Measurements from ENCODE around the gene CDKN1A.

The CDKN1A gene

DNA sequence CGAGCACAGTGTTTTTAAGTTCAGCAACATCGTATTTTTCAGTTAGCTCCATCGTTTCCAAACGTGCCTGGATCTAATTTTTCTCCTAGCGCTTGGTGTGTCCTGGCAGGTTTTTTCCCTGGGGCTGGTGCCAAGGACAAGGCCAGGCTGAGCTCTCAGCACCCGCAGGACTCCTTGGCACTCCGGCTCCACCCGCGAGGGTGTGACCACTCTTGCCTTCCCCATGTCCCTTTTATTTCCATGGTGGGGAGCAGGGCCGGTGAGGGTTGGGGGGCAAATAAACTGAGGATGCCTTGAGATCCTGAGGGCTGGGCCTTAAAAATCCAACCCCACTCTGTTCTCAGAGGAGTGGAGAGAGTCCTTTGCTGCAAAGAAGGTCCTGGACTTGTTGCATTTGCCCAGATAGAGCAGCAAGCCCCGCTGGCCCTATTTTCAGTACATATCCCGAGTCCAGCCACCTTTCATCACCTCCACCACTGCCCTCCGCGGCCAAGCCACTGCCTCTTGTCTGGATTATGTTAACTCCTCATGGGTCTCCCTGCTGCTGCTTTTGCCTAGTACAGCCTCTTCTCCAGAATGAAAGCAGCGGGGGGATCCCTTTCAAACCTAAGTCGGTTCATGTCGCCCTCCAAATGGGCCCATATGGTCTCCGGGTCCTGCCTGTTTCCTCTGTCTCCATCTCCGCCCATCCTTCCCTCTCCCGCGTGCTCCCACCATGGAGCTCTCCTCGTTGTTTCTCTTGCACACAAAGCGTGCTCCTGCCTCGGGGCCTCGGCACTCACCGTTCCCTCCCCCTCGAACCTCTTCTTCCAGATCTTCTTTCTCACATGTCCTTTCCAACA is 14.6 kb downstream of the CDKN1A start:
- in situ Hi-C loops (cut with HindIII; ENCODE audit: low sequenced_read_pairs): no loop called here

DNA sequence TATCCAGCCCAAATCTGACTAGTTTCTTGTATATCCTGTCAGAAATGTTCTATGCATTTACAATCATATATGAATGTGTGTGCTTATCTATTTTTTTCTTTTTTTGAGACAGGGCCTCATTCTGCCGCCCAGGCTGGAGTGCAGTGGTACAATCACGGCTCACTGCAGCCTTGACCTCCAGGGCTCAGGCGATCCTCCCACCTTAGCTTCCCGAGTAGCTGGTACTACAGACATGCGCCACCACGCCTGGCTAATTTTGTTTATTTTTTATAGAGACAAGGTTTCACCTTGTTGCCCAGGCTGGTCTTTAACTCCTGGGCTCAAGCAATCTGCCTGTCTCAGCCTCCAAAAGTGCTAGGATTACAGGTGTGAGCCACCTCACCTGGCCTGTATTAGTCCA is 16.1 kb downstream of the CDKN1A start:
- in situ Hi-C loops (cut with HindIII; ENCODE audit: low sequenced_read_pairs): no loop called here

DNA sequence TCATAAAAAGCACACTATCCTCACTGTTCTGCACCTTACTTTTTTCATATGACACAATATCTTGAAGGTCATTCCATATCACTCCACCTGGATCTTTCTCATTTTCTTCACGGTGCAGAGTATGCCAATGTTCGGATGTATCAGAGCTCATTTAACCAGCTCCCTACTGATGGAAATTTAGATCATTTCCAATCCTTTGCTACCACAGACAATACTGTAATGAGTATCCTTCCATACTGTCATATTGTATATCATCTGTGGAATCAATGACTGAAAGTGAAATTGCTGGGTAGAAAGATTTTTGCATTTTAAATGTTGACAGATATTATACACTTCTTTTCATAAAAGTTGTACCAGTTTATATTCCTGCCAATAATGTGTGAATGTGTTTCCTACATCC is 16.9 kb downstream of the CDKN1A start:
- in situ Hi-C loops (cut with HindIII; ENCODE audit: low sequenced_read_pairs): no loop called here

DNA sequence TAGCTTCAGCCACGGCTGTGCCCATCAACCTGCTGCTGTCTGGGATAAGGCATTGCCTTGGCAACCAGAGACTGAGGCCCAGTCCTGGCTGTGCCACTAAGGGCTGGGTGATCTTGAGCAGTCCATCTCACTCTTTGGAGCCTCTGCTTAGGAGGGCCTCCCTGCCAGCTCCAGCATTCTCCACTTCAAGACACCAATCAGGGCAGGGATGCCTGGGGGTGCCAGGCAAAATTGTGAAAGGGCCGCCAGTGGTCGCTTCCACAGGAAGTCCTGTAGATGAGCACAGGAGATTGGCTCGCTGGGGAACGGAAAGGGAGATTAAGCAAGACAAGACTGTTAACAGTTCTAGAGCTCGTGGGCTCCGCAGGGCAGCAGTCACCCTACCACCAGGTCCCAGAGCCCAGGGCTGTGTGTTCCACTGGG is 19.0 kb downstream of the CDKN1A start, which contains the start of gene RAB44:
Gene RAB44 (plus strand): TSS at position 346 of the 423 bp plus-strand sequence. CDS start 6,410 bp downstream, outside the sequence.
- in situ Hi-C loops (cut with HindIII; ENCODE audit: low sequenced_read_pairs): no loop called here

DNA sequence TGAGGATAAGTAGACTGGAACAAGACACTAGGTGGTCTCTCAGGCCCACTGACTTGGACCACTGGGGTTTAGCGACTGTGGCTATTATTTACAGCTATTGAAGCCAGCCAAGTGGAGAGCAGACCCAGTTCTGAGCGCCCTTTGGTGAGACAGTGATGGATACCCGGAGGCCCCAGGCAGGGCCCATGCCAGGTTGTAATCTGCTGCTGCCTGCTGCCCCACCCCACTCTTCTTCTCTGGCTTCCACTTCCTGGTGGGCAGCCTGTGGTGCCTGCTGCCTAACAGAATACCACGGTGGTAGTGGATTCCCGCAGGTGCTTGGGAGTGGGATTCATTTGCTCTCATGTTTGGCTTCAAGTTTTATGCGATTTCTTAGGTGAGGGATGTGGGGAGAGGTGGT is 19.7 kb downstream of the CDKN1A start:
- in situ Hi-C loops (cut with HindIII; ENCODE audit: low sequenced_read_pairs): no loop called here

DNA sequence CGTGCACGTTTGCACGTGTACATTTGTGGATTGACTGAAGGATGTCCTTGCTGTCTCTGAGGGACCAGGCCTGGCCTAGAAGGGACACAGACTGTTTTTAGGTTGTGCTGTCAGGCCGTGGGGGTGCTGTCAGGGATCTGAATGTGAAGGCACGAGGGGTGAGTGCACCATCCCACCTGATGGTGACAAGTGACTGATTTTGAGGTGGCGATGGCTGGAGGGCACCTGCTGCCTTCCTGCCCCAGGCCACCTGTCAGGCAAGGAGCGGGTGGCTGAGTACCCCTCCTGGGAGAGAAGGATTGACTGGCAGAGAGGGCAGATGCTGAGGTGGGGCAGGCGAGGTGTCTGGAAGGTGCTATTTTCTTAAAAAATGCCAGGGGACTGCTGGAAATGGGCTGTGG is 20.4 kb downstream of the CDKN1A start:
- in situ Hi-C loops (cut with HindIII; ENCODE audit: low sequenced_read_pairs): no loop called here

DNA sequence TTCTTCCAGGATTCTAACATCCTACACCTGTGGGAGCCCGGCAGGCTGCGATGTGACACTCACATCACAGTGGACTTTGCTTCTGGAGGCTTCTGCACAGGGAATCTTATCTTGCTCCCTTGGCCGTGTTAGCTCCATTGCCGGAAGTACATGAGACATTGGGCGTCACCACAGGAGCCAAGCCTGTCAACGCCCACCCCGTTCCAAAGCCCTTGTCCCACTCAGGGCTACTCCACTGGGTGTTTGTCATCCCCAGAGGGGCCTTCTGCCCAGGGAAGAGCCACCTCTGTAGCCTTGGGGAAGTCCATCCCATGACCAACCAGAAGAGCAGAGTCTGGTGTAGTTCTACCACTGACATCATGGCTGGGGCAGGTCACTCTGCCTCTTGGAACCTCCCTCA is 20.8 kb downstream of the CDKN1A start:
- in situ Hi-C loops (cut with HindIII; ENCODE audit: low sequenced_read_pairs): no loop called here

DNA sequence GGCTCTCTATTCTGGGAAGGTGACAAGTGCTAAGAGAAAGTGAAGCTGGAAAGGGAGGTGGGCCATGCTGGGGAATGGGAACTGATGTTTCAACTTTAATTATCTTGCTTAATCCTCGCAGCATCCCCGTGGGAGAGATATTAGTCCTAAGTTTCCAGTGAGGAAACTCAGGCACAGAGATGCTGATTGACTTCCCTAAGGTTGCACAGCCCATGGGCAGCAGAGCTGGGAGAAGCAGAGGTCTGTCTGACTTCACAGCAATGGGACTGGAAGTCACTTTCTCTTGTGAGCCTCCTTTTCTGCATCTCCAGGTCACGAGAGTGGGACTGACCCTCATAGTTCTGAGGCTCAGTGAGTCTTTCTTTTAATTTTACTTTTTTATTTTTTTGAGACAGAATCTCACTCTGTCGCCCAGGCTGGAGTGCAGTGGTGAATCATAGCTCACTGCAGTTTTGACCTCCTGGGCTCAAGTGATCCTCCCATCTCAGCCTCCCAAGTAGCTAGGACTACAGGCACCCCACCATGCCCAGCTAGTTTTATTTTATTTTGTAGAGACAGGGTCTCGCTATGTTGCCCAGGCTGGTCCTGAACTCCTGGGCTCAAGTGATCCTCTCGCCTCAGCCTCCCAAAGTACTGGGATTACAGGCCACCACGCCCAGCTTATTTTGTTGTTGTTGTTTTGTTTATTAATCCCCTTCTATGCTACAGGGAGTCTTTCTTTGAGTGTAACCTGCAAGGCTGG is 21.7 kb downstream of the CDKN1A start:
- in situ Hi-C loops (cut with HindIII; ENCODE audit: low sequenced_read_pairs): loop anchor here (5.0 kb wide), 1 partner anchor 57 kb away; no protein-coding TSS in a partner anchor

DNA sequence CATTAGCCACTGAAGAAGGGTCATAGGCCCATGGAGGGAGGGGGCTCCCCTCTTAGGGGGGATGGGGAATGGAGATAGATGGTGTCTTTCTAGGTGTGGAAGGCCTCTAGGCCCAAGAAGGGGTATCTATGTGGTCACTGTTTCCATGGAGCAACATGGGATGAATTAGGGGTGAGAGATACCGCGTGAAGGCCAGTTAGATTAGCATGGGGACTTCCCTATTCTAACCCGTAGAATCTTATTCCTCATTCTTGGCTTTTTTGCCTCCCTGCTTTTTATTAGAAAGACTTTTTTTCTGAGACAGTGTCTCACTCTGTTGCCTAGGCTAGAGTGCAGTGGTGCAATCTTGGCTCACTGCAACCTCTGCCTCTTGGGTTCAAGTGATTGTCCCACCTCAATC is 22.3 kb downstream of the CDKN1A start:
- in situ Hi-C loops (cut with HindIII; ENCODE audit: low sequenced_read_pairs): loop anchor here (5.0 kb wide), 1 partner anchor 56 kb away; no protein-coding TSS in a partner anchor

DNA sequence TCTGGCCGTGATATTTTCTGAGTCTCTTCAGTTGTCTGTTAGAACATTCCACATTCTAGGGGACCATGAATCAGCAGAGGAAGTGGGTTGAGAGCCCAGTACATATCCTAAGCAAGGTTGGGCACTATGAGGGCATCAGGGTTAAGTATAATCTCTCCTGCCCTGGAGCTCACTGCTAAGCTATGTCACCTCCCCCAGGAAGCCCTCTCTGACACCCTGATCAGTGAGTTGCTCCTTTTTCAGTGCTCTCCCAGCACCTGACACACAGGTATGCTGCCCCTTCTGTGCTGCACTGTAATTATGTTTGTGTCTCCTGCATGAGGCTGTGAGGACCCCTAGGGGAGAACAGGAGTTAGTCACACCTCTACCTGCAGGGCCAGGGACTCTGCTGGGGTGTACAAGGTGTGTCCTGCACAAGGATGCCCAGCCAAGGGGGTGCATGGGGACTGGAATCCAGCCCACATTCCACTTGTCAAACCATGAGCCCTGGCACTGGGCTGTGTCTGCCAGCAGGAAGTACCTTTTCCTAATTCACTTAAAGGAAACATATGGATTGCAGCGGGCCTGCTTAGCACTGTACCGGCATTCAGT is 23.0 kb downstream of the CDKN1A start:
- in situ Hi-C loops (cut with HindIII; ENCODE audit: low sequenced_read_pairs): loop anchor here (5.0 kb wide), 1 partner anchor 56 kb away; no protein-coding TSS in a partner anchor

DNA sequence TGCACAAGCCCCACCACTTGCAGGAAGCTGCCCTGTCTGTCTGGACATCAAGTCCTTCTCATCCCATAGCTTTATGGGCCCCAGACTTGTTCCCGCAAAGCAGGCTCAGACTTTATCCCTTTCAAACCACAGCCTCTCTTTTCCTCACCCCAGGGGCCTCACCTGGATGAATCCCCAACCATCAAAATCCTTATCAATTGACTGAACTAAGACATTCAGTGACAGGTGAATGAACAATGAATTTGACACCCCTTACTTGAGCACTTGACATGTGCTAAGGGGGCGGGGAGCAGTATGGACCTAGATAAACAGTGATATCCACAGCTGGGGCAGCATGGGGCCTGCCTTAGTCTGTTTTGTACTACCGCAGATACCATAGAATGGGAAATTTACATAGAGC is 24.1 kb downstream of the CDKN1A start:
- in situ Hi-C loops (cut with HindIII; ENCODE audit: low sequenced_read_pairs): loop anchor here (5.0 kb wide), 1 partner anchor 55 kb away; no protein-coding TSS in a partner anchor

DNA sequence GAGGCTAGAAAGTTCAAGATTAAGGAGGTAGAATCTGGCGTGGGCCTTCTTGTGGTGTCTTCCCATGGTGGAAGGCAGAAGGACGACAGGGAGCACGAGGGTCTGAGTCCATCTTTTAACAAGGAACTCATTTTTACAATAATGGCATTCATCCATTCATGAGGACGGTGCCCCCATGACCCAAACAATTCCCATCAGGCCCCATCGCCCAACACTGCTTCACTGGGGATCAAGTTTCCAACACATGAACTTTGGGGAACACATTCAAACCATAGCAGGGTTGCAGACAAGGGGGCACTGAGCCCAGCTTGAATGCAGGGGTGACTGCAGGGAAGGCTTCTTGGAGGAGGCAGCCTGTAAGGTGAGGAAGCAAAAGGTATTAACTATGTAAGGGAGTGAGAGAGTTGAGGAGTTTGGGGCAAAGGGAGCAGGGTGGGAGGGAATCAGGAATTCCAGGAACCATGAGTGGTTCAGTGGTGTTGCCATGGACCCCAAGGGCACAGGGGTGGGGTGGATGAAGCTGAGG is 24.6 kb downstream of the CDKN1A start:
- in situ Hi-C loops (cut with HindIII; ENCODE audit: low sequenced_read_pairs): loop anchor here (5.0 kb wide), 1 partner anchor 54 kb away; no protein-coding TSS in a partner anchor

DNA sequence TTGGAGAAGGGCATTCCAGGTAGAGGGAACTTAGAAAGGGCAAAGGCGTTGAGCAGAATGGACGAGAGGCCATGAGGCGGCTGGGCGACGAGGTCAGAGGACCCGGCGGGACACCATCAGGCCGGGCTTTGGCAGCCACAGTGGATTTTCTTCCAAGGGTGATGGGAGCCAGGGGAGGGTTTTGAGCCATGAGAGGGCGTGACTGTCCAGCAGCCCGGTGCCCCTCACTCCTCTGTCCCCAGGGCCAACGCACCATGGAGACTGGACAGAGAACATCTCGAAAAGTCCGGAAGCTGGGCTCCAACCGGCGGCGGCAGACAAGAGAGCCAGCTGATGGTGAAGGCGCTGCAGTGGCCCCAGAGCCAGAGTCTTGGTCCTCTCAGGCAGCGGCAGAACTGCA is 25.5 kb downstream of the CDKN1A start:
- in situ Hi-C loops (cut with HindIII; ENCODE audit: low sequenced_read_pairs): loop anchor here (5.0 kb wide), 1 partner anchor 53 kb away; no protein-coding TSS in a partner anchor

DNA sequence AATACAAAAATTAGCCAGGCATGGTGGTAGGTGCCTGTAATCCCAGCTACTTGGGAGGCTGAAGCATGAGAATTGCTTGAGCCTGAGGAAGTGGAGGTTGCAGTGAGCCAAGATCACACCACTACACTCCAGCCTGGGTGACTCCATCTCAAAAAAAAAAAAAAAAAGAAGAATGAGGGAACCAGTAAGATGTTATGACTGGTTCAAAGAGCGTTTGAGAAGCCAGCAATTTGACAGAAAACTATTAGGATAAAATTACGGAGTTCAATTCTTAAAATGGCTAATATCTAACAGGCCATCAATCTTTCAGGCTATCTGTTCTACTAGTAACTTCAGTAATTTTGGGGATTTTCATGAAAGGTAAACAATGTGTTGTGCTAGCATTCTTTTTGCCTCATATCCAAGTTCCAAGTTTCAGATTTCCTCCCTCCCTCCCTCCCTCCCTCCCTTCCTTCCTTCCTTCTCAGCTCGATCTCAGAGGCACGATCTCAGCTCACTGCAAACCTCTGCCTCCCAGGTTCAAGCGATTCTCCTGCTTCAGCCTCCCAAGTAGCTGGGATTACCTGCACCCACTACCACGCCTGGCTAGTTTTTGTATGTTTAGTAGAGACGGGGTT is 26.6 kb downstream of the CDKN1A start:
- in situ Hi-C loops (cut with HindIII; ENCODE audit: low sequenced_read_pairs): loop anchor here (5.0 kb wide), 1 partner anchor 52 kb away; no protein-coding TSS in a partner anchor

DNA sequence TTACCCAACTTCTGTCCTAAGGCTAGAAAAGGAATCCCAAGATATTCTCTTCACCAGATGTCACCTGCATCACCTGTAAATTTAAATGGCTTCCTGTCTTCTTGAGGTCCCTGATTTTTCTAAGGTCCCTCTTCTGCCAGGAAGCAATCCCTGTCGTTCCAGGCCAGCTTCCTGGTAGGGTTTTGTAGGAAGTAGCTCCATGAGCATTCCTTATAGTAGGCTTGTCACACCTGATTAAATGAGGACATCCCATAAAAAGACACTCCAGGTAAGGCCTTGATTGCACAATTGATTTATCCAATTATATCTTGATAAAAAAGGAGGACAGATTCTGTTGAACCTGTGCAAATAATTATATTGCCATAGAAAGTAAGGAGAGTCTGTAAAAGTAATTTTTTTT is 27.8 kb downstream of the CDKN1A start:
- in situ Hi-C loops (cut with HindIII; ENCODE audit: low sequenced_read_pairs): no loop called here

DNA sequence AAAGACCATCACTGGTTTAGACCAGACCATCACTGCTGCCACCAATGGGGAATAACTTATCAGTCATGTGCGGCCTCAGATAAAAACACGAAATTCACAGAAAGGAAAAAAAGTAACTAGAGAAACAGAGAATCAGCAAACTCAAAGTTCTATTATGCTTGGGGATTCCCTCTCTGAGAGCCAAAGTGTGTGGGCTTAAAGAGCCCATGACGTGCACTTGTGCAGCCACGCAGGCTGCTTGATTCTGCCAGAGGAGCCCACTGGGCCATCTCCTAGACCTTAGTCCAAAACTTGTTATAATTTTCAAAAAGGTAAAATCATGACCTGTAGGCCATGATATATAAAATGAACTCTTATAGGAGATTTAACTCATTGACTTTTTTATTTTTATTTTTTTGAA is 34.3 kb downstream of the CDKN1A start:
- in situ Hi-C loops (cut with HindIII; ENCODE audit: low sequenced_read_pairs): no loop called here

DNA sequence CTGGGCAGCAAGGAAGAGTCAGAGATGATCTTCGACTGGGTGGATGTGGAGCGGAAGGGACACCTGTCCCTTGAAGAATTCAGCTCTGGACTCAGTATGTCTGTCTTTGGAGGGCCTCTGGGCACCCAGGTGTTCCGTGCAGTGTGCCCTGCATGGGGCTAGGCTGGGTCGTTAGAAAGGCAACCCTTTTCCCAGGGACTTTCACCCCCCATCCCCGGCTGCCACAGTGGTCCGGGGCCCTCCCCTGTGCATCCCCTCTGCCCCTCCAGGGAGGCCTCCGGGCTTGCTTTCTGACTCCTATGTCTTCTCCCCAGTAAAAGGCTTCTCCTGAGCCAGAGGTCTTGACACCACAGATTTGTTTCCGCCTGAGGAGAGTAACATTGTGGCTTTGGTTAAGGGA is 35.3 kb downstream of the CDKN1A start:
- in situ Hi-C loops (cut with HindIII; ENCODE audit: low sequenced_read_pairs): no loop called here

DNA sequence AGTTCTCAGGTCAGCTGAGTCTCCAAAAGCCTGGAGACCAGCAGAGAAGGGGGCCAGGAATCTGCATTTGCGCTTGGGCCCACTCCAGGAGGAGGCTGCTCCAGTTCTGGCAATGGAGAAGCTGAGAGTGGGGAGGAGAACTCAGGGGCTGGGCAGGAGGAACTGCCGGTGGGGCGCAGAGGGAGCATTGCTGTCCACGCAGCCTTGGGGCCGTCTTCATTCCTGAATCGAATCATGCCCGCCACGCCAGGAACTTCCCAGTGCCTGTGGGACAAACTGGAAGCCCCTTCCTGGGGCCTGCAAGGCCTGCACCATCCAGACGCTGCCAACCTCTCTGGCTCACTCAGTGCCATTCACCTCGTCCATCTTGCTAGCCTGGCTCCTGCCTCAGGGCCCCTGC is 36.0 kb downstream of the CDKN1A start:
- in situ Hi-C loops (cut with HindIII; ENCODE audit: low sequenced_read_pairs): no loop called here

DNA sequence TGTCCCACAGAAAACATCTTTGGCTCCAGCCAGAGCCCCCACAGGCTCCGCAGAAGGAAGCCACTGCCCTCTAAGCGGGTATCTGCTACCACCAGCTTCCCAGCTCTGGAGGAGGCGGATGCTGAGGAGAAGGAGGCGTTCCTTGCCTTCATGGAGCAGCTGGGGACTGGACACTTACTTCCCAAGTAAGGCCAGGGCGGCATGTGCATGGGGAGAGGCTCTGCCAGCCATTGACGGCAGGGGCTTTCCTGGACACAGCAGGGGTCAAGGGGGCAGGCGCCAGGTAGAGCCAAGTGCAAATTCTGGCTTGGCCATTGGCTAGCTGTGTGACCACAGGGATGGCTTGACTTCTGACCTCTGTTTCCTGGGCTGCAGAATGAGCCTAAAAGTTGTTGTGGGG is 37.0 kb downstream of the CDKN1A start:
- in situ Hi-C loops (cut with HindIII; ENCODE audit: low sequenced_read_pairs): no loop called here

DNA sequence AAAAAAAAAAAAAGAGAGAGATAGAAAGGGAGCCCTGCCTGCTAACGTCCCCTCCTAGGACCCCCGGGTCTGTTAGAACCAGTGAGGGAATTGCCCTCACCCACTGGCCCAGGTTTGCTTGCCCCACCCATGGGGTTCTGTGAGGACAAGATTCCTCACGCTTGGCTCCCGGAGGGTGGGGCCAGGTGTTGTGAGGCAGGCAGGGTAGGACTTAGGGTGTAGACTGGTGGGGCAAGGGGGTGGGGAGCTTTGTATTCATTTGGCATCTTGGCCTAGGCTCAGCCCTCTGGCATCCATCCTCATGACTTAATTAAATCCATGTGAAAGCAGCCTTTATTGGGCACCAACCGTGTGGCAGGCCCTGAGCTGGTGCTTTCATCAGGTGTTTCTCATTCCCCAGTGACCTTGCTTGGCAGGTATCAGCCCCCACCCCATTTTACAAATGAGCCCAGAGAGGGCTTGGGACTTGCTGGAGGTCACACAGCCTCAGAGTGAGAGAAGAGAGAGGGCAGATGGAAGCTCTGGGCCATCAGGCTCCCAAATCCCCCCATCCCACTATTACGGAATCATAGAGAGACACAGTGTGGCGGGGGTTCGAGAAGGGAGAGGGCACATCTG is 38.1 kb downstream of the CDKN1A start:
- in situ Hi-C loops (cut with HindIII; ENCODE audit: low sequenced_read_pairs): no loop called here
